ENCODE measurements around the gene GTPBP1. TPM values are rescaled to one million over a fixed set of nuclear protein-coding genes. Genes with fewer than 3 reads are reported as not detected.

GTPBP1 gene
- polyA plus RNA-seq, 1 of the 3 experiments (the other 2 are of a cell fraction) = 15.2 TPM

DNA sequence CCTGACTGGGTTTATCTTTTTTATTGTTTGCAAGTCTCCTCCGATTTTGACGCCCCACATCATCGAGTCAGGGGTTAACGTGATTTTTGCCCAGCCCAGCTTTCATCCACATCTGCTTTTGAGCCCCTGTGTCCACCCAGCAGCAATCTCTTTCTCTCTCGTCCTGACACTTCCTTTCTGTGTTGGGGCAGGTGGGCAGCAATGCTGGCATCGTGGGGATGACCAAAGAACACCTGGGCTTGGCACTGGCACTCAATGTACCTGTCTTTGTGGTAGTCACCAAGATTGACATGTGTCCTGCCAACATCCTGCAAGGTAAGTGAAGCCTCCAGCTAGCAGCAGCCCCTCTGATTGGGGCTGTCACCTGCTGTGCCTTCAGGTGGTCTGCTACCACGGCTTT is 15.8 kb downstream of the GTPBP1 start (continued):
- TF ChIP-seq SIN3A (IDR thresholded peaks at IDR 0.05; ENCODE audit: borderline replicate concordance, low read depth, low read length) = no peak
- TF ChIP-seq CHD2 (IDR thresholded peaks at IDR 0.05; ENCODE audit: low read length, partially characterized antibody) = no peak
- no peak for TF ChIP-seq FOSL2 (IDR thresholded peaks at IDR 0.05; ENCODE audit: borderline replicate concordance, low read depth)

DNA sequence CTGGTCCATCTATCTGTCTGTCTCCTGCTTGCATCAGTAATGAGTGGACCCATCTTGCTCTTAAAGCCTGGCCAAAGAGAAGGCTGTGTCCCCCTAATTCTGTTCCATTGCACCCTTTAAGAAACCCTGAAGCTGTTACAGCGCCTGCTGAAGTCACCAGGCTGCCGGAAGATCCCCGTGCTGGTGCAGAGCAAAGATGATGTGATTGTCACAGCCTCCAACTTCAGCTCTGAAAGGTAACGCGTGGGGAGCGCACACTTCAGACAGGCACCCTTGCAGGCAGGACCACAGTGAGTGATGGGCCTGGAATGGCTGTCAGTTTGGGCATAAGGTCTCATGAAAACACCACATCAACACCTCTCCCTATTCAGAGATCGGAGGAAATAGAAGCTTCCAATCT is 18.4 kb downstream of the GTPBP1 start:
- Histone ChIP-seq H3F3A (replicated peaks; ENCODE audit: insufficient read depth) (no peaks in the 10 kb centered on the region), H3K27me3 (ENCODE audit: insufficient read depth) (no peaks in the 10 kb centered on the region), H3K4me2 (no peak overlapping the region), H3K4me1 (ENCODE audit: control insufficient read depth in 1 of 2, insufficient read depth in 2 of 2, low read depth in 1 of 2, low read length in 1 of 2) (no peaks in the 10 kb centered on the region), H4K20me1 (ENCODE audit: insufficient read depth) (no peaks in the 10 kb centered on the region), H3K9me3 (no peaks in the 10 kb centered on the region), H3K9me2 (no peaks in the 10 kb centered on the region), H3K9ac (no peak overlapping the region), H3K79me2 (ENCODE audit: insufficient read depth) (no peaks in the 10 kb centered on the region), H3K27ac (ENCODE audit: low read depth in 2 of 2, low read length in 1 of 2) (no peak overlapping the region), H3K36me3 (replicated peaks in 1 of 2; ENCODE audit: control insufficient read depth in 1 of 2, insufficient read depth in 2 of 2, low read length in 1 of 2) (peaks cover 0 to 29% of the 10 kb centered on the region in 2 experiments), H3K4me3 (ENCODE audit: low read depth in 2 of 2, low read length in 1 of 2) (no peak overlapping the region), H2AFZ (ENCODE audit: low read depth) (no peak overlapping the region)
- ChIA-PET CTCF (interaction anchor here (0.6 to 1.2 kb wide), 5 partner anchors 11 to 40 kb away, joined by 3 read pairs; no protein-coding TSS in a partner anchor), POLR2A (no interaction called here)
- DNase-seq = no peak
- TF ChIP-seq SMC3 (IDR thresholded peaks at IDR 0.05; ENCODE audit: low read depth, low read length) (no peak), TCF12 (IDR thresholded peaks at IDR 0.05) (no peak), NFIC (IDR thresholded peaks at IDR 0.05; ENCODE audit: borderline replicate concordance) (no peak), FOXM1 (IDR thresholded peaks at IDR 0.05; ENCODE audit: low read depth) (no peak), FOSL2 (IDR thresholded peaks at IDR 0.05; ENCODE audit: borderline replicate concordance, low read depth) (no peak), YY1 (IDR thresholded peaks at IDR 0.05; ENCODE audit: low read depth) (no peak), SIN3A (IDR thresholded peaks at IDR 0.05; ENCODE audit: borderline replicate concordance, low read depth, low read length) (no peak), ELF1 (IDR thresholded peaks at IDR 0.05) (no peak), RFX5 (IDR thresholded peaks at IDR 0.05; ENCODE audit: low read length) (no peak)
- TF ChIP-seq, protein P1, sequence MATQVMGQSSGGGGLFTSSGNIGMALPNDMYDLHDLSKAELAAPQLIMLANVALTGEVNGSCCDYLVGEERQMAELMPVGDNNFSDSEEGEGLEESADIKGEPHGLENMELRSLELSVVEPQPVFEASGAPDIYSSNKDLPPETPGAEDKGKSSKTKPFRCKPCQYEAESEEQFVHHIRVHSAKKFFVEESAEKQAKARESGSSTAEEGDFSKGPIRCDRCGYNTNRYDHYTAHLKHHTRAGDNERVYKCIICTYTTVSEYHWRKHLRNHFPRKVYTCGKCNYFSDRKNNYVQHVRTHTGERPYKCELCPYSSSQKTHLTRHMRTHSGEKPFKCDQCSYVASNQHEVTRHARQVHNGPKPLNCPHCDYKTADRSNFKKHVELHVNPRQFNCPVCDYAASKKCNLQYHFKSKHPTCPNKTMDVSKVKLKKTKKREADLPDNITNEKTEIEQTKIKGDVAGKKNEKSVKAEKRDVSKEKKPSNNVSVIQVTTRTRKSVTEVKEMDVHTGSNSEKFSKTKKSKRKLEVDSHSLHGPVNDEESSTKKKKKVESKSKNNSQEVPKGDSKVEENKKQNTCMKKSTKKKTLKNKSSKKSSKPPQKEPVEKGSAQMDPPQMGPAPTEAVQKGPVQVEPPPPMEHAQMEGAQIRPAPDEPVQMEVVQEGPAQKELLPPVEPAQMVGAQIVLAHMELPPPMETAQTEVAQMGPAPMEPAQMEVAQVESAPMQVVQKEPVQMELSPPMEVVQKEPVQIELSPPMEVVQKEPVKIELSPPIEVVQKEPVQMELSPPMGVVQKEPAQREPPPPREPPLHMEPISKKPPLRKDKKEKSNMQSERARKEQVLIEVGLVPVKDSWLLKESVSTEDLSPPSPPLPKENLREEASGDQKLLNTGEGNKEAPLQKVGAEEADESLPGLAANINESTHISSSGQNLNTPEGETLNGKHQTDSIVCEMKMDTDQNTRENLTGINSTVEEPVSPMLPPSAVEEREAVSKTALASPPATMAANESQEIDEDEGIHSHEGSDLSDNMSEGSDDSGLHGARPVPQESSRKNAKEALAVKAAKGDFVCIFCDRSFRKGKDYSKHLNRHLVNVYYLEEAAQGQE (IDR thresholded peaks at IDR 0.05; ENCODE audit: low read depth, low read length) = no peak
- TF ChIP-seq, protein P2, sequence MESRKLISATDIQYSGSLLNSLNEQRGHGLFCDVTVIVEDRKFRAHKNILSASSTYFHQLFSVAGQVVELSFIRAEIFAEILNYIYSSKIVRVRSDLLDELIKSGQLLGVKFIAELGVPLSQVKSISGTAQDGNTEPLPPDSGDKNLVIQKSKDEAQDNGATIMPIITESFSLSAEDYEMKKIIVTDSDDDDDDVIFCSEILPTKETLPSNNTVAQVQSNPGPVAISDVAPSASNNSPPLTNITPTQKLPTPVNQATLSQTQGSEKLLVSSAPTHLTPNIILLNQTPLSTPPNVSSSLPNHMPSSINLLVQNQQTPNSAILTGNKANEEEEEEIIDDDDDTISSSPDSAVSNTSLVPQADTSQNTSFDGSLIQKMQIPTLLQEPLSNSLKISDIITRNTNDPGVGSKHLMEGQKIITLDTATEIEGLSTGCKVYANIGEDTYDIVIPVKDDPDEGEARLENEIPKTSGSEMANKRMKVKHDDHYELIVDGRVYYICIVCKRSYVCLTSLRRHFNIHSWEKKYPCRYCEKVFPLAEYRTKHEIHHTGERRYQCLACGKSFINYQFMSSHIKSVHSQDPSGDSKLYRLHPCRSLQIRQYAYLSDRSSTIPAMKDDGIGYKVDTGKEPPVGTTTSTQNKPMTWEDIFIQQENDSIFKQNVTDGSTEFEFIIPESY (IDR thresholded peaks at IDR 0.05; ENCODE audit: borderline replicate concordance, low read depth) = no peak
- TF ChIP-seq, protein P3, sequence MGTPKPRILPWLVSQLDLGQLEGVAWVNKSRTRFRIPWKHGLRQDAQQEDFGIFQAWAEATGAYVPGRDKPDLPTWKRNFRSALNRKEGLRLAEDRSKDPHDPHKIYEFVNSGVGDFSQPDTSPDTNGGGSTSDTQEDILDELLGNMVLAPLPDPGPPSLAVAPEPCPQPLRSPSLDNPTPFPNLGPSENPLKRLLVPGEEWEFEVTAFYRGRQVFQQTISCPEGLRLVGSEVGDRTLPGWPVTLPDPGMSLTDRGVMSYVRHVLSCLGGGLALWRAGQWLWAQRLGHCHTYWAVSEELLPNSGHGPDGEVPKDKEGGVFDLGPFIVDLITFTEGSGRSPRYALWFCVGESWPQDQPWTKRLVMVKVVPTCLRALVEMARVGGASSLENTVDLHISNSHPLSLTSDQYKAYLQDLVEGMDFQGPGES (IDR thresholded peaks at IDR 0.05; ENCODE audit: low read depth, low read length) = no peak
- WGBS (ENCODE audit: low lambda C conversion rate) = 100% methylated on average over 5 of the region's 7 CpGs
